NCI-H2227 (cell line): Measurements from ENCODE around the gene LINC00305.

ENCODE experiments used
- DNase-seq: peaks from one replicate; lab custom pipeline; 2025; ENCODE audit not compliant: unreplicated experiment; lab: John Stamatoyannopoulos, UW

The LINC00305 gene

GRCh38 chr18:64148988-64149387, at the start of gene LINC00305:
LINC00305 (minus strand) TSS chr18:64149088.
- no peak for DNase-seq

DNA sequence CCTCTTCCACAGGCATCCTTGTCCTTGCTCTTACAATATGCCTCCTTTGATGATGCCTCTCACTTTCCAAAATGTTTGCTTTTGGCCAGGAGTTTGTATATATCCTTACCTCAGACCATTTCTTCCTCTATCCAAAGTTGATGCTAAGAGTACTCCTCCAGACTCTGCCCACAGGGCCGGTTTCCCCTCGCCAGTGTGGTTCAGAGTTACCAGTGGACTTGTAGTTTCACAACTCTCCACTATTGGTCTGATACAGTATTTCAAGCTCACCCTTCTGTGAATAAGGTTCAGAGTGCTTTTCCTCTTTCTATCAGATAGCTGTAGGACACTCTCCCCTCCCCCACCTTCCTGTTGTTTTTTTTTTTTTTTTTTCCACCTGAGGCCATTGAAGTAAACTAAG, 42.2 kb upstream of the LINC00305 start:
- DNase-seq, result no peak

DNA sequence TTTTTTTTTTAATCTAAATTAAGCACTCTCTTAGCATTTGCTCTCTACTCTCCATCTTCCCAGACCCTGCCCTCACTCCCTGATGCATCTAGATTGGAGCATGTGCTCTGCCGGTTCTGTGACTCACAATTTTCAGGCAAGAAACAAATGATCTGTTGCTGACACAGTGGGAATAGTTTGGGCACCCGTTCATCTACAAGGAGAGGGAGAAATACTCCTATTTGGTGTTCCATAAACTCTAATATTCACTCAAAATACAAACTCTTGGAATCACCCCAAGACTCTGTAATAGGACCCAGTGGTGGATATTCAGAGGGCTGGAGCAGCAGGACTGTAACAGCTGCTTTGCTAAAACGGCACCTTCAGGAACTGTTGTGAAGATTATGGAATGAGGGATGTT, 37.1 kb upstream of the LINC00305 start:
- DNase-seq, result no peak

DNA sequence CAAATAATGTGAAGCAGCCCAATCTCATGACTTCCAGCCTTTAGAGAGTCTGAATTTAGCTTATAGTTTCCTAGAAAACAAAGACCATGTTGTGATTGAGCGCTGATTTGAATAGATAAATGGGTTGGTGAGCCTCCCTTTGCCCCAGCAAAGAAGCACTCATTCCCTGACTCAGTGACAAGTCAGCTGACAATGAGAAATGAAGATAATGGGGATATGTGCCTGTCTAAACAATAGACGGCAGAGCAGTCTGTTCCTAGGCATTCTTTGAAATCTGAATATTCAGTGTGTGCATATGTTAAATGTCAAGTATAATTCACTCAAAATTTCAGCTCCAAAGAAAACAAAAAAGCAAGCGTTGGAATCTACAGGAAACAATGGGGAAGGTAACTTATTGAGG, 34.8 kb upstream of the LINC00305 start:
- DNase-seq, result no peak

DNA sequence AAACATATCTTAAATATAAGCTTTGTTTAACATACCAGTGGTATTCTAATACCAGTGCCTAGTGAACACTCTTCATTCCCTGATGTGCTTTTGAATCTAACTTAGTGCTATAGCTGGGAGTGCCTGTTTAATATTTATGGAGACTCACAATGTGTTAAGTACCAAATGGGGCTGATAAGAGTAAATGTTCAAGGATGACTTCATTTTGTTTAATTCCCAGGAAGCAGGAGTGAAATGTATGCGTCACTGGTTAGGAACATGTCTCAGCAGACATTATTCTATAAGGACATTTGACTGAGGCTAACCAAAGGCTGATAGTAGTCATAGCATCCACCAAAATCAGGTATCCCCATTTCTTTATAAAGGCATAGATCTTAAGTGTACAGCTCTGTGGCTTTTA, 31.7 kb upstream of the LINC00305 start:
- DNase-seq, result no peak

- no peak for DNase-seq
These were observed 31.3 kb upstream of the LINC00305 start for GRCh38 chr18:64180171-64180570.

DNA sequence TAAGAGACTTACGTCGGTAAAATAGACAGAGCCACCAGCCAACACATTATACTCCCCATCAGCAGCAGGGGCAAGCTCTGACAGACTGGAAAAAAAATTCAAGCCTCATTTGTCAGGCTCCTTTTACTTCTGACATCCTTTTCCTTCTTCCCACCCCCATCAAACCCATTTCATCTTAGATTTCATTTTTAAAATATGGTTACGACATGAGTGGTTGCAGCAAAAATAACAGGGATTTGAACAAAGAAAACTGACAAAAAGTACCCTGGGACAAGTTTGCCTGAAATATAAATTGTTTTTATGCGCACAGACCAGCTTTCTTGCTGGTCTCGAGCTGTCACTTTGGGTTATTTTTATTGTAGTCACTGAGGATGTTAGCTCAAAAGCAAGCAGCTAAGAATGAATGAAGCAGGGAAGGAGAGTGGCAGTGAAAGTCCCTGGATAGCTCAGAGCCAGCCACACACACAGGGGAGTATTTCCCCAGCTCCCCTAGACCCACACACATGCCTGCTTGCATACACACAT, 30.7 kb upstream of the LINC00305 start:
- no peak for DNase-seq

DNA sequence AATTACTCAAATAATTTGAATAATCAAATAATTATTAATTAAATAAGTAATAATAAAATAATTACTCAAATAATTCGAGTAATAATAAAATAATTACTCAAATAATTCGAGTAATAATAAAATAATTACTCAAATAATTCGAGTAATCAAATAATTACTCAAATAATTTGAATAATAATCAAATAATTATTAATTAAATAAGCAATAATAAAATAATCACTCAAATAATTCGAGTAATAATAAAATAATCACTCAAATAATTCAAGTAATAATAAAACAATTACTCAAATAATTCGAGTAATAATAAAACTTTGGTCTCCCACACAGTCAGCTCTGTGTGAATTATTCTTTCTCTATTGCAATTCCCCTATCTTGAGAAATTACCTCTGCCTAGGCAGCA, 30.0 kb upstream of the LINC00305 start:
- DNase-seq, result no peak

DNA sequence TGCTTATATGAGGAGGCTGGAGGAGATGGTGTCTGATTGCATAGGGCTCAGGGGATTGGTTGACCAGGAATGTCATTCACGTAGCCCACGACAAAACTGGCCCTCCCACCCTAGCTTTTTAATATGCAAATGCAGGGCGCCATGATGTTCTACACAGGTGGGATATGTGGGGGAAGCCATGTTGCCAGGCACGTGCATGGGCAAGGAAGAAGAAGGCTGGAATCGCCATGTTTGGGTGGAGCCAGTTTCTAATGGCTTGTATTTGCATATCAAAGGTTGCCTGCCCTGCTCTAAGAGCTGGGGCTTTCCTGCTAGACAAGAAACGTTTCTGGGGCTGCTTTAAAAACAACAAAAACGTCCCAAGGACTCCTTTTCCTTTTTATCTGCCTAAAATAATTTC, 26.5 kb upstream of the LINC00305 start:
- no peak for DNase-seq

DNA sequence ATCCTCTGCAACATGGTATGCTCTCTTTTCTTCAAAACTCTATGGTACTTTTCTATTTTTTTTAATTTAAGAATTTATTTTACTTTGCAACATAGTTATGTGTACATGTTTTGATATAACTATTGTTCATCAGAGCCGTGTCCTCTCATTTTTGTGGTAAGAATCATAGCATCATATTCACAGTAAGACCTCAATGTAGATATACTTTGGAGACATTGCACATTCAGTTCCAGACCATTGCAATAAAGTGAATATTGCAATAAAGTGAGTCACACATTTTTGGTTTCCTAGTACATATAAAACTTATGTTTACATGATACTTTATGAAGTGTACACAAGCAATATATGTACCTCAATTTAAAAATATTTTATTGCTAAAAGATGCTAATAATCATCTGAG, 22.7 kb upstream of the LINC00305 start:
- no peak for DNase-seq

GRCh38 chr18:64167408-64167925, 18.6 kb upstream of the LINC00305 start:
- DNase-seq, result no peak

- DNase-seq, result peak; percentile 12
These were observed 17.0 kb upstream of the LINC00305 start for GRCh38 chr18:64165906-64166305.

- DNase-seq, result no peak
These were observed 16.0 kb upstream of the LINC00305 start for GRCh38 chr18:64164883-64165282.

DNA sequence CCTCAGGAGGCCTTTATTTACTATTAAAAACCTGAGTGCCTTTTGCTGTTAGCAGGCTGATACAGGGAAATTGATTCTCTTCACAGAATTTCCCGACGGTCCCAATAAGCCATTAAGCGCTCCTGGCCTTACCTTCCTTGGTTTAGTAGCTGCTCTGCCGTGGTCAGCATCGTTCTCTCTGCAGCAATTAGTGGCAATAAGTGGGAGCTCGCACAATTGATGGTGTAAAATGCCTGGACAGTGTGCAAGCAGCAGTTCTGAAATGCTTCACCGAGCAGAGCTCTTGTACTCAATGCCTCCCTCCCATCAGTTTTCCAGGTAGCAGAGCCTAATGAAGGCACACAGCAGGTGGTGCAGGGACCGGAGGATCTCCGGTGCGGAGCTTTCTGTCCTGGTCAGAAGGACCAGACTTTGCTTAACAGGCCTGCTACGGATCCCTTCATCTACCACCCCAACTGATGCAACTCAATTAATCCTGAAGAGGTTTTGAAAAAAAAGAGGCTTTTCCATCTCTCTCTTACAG, 1.1 kb upstream of the LINC00305 start:
- no peak for DNase-seq

GRCh38 chr18:64142904-64143303, 6.0 kb downstream of the LINC00305 start:
- no peak for DNase-seq

- no peak for DNase-seq
These were observed 11.0 kb downstream of the LINC00305 start for GRCh38 chr18:64137914-64138313.

- DNase-seq, result no peak
These were observed 14.7 kb downstream of the LINC00305 start for GRCh38 chr18:64134044-64134747.

DNA sequence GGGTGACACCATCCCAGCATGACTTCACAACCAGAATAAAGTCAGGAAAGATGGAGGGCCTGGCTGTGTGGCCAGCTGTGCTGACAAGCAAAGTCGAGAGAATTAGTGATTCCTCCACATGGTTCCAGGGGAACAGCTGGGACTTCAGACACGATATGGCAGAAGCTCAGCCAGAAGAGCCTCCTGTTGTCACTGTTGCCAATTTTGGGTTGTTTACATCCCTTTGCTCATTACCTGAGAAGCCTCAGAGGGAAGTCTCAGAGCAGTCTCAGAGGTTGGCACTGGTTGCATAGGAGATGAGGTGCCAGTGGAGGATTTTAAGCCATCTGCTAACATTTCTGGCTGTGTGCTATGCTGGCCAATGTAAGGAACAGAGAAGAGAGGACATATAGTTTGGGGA, 16.0 kb downstream of the LINC00305 start:
- DNase-seq, result no peak

- DNase-seq, result no peak
These were observed 17.6 kb downstream of the LINC00305 start for GRCh38 chr18:64131314-64131713.

- DNase-seq, result no peak
These were observed 21.7 kb downstream of the LINC00305 start for GRCh38 chr18:64127172-64127571.

GRCh38 chr18:64119916-64120315, 29.0 kb downstream of the LINC00305 start:
- DNase-seq, result no peak

- DNase-seq, result no peak
These were observed 30.5 kb downstream of the LINC00305 start for GRCh38 chr18:64118406-64118805.
